Dedifferentiated amniotic fluid mesenchymal stem cell (primary cell): ENCODE measurements around the gene TRAM2.

Source experiments
- DNase-seq: peaks from one replicate; pipeline ENCODE4 v3.0.0-alpha.2; 2016; ENCODE audit errors: extremely low spot score

Gene TRAM2

DNA sequence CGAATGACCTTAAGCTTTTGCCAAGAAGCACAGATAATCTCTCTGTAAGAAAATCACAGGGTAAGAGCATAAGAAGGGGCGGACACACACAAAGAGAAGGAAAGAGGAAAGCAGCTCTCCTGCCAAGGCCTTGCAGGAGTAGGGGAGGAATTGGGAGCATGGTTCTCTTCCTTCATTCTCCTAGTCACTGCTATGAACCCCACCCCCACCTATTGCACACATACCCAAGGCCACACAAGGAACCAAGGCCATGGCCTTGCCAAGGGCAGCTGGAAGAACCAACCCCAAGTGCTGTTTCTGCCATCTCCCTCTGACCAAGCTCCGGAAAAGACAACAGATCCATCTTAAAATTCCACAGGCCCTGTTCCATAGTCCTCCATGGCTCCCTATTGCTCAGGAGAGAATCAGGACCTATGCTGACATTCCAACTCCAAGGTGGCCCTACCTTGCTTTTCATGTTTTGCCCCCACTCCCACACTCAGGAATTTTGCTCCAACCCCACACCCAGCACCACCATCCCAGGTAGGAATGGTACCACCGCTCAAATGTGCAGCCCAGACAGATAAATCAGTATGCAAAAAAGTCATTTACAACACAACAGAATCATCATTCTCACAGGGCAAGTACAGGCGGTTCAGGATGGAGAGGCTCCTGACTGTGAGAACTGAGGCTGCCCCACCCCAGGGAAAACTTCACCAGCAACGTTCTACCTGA, 31.3 kb downstream of the TRAM2 start:
- no peak for DNase-seq

DNA sequence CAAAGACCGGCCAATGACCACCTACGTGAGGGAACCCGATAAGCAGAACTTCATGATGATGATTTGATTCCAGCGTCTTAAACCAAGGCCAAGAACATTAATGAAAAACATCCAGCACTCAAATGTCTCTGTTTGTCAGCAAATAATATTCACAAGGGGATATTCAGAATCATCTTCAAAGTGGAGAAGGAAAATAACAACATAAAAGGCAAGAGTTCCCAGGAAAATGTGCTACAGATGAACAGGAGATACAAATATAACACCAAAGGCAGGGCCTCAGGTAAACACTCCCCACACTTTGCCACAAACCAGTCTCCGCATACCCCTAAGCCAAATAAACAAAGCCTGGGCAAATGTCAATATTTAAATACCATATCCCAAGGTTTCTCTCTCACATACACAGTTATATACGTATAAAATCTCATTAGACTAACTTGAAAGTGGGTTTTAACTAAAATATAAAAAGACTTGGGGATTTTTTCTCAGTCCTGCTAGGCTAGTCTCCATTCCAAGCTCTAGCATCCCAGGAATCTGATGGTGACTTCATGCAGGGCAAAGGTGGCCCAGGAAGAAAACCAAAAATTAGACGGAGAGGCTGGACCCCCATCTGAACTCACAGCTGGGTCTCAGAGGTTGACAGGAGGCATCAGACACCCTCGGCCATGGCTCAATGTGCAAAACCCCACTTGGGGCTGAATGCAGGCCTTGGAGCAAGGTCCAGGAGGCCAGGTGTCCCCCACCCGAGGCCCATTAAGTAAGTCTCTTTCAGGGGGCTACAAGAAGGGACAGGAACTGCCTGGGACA, 32.1 kb downstream of the TRAM2 start:
- no peak for DNase-seq

DNA sequence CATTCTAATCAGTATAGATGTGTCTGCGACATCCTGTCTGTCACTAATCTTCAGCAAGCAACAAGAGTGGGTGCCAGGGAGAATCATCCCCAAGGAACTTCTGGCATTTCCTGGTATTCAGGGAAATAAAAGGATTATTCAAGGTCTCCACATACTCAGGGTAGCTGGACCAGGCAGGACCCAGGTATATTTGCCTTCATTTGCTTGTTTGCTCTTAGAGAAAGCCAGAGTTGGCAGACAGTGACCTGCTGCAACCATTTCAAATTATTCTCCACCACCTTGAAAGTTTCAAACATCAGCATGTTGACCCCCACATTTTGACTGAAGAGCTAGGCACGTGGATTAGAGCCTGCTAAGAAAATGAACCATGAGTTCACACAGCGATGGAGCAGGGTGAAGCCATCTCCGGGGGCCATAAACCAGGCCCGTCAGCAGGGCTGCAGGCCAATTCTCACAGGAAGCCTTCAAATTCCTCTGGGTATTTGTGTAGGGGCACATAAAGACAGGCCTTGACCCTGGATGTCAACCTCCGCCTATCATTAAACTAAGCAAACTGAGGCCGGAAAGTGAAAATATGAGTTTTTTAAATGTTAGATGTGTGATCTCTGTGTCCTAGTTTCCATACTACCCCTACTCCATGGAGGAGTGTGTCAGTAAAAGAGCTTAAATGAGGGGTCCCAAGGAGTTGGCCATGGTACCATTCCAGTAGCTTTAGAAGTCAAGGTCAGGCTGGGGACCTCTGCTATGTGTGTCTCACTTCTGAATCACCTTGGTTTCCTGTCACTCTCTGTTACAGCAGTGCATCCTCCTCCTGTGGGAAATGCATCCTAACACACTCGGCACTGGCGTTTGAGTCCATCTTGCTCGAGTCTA, 32.9 kb downstream of the TRAM2 start:
- no peak for DNase-seq

DNA sequence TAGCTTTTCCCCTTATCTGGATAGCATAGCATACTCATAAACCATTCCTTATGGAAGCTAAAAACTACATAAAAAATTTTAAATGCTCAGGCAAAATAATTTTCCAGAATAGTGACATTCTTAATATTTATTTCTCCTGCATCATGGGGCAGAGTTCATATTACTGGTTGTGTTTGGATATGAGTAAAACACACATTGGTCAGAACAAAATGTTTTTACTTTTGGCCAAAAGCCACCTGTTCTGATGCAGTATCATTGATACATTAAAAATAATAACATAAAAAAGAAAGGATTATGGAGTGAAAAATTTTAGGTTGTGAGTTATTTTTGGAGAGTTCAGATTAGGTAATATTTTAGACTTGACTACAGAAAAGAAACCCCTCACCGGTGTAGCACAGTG, 33.6 kb downstream of the TRAM2 start:
- no peak for DNase-seq

DNA sequence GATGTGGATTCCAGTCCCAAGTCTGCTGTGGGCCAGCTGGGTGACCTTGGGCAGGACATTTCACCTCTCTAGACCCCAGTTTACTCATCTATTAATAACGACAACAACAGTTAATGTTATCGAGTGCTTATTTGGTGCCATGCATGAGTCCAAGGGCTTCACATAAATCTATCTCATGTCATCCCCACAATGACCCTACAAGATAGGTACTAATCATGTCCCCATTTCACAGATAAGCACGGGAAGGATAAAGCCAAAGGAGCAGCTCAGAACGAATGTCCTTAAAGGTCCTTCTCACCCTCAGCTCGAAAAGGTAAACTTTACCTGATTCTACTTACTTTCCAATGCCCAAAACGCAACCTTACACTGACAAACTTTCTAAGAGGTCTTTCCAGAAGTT, 35.7 kb downstream of the TRAM2 start:
- DNase-seq, result no peak

DNA sequence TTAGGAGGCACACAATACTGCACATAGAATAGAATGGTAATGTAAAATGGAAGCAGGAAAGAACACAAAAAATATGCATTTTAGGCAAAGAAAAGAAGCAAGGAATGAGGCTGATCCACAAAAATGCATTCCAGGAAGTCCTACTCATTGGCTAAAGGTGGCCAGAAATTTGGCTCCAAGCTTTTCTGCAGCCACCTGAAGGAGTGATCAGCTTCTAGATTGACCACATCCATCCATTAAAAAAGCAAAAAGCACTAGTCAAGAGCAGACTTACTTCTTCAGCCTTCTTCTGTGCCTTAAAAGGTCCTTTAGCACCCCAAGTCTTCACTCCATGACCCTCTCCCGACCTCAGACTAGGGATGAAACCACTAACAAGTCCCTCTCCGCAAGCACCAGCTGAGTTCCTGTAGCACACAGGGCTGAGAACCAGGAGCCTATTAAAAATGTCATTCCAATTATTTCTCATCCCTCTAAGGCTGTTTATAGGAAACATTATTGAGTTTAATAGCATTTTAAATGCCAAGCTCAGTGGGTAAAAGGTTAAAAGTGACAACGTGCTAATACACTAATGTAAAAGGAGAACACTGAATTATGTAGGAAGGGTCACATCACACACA, 36.5 kb downstream of the TRAM2 start:
- DNase-seq, result no peak

DNA sequence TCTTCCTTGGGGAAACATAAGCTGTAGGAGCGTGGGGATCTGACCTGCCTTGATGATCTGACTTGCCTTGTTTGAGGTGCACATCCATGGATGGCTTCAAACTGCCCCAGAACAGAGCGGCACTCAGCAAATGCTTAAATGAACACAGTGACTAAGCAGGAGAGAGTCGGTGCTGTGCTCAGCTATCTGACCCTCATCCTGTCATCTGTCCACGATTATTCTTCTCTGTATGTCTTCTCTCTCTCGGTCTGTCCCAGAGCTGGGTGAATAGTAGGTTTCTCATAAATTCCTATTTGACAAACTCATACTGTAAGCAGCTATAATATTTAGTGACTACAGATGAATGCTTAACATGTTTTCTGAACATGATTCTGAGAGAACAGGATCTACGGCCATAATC, 37.3 kb downstream of the TRAM2 start:
- DNase-seq, result peak; percentile 47

DNA sequence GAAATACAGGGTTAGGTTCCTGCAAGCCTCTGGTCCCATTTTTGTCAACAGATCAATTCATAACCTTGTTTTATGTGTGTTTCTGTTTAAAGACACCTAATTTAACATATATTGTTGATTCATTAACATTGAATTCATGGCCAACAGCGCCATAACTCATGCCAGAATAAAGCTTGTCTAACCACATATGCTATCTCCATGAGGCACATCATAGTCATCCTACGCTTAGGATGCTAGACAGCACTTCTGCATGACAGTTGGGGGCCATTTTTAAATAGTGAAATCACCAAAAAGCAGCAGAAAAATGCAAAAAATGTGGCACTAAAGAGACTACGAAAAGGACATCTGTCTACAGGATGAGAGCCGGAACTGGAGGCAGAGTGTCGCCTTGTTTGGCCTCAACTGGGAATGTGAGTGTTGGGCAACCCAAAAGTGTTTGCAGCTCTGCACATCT, 37.9 kb downstream of the TRAM2 start:
- no peak for DNase-seq

DNA sequence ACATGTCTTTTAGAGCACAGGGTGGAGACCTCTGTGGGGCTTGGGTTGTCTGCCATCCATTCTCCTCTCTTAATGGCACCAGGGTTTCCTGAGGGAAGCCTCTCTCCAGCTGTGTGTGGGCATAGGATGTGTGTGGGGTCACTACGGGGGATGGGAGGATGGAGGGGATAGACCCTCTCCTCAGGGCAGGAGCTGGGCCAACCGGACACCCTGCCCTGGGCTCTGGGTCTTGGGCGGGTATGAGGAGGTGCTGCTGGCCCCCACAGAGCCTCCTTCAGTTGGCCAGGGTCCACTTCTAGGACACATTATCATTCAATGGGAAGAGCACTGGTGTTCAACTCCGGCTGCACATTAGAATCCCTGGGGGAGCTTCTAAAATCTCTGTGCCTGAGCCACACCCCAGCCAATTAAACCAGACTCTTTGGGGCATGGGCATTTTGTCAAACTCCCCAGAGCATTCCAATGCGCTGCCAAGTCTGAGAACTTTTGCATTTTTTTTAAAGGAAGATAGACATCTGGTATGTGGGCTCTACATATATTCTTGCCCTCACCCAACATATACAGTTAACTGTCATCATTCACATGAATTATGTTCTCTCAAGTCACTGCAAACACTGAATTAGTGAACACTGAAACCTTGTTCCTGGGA, 38.5 kb downstream of the TRAM2 start:
- DNase-seq, result peak; percentile 54

DNA sequence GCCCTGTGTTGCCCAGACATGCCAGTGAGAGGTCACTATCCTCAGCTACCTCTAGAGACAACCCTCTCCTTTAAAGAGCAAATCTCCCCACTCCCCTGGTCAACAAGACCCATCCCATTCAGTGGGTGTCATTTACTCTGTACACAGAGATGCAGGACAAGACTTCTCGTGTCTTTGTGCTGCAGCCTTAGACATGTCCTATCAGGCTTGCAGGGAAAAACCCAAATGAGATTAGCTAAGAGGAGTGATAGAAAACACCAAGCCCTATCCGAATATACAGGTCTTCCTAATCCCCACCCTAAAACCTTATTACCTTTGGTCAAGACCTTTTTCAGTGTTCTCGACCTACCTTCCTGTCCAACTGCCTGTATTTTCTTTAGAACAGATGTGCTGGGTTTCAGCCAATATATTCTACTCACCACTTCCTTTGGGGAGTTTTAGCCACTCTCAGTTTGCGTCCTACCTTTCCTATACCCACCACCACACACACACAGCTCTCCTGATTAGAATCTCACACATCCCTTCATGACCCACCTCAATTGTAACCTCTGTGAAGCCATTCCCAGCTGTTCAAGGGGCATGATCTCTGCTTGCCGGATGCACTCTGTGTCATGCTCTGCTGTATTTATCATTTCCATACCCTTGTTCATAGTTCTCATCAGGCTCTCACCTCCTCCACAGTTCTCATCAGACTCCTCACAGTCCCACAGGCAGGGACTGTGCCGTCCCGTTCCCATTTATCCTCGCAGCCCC, 39.7 kb downstream of the TRAM2 start:
- no peak for DNase-seq

DNA sequence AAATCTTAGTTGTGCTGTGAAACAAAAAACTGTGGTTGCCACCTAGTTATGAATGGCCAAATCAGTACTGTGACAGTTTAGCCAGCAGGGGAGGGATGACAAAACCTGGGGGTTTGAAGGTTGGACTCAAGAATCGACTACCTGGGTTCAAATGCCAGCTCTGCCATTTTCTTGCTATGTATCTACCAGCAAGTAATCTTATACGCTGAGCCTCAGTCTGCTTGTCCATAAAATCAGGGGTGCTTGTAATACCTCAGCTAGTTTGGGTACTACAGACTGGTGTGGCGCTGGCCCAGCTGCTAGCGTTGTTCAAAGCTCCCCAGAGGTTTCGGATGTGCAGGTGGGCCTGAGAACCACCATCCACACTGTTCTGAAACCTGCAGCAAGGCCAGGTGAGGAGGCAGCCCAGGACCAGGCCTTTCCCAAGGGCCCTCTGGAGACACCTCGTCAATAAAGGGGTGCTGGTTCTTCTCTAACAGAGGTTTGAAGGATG, 40.4 kb downstream of the TRAM2 start:
- no peak for DNase-seq

DNA sequence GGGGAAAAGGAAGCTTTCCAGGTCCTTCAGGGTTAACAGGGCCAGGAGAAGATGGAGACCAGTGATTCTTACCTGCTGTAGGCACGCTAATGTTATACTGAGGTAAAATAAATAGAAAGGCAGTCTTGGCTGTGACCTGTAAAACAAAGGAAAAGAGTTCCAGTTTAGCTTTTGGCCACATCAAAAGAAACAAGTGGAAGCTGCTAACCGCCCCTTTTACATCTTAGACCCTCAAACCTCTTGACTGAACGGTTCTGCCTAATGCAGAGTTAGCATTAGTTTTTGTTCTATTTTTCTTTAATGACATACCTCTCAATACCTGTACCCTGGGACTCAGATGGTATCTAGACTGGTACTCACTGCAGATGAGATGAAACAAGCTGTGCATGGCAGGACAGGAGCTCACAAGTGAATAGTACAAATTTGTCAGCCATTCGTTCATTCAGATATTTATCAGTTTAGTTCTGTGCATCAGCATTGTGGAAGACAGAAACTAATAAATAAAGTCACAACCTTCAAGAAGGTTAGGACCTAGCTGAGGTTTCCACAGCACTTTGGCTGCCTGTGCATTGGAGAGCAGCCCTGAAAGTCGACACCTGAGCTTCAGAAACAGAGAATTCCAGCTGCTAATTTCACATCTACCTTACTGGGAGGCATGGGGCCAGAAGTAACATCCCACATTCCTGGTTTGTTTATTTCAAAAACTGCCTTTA, 41.0 kb downstream of the TRAM2 start:
- DNase-seq, result no peak

DNA sequence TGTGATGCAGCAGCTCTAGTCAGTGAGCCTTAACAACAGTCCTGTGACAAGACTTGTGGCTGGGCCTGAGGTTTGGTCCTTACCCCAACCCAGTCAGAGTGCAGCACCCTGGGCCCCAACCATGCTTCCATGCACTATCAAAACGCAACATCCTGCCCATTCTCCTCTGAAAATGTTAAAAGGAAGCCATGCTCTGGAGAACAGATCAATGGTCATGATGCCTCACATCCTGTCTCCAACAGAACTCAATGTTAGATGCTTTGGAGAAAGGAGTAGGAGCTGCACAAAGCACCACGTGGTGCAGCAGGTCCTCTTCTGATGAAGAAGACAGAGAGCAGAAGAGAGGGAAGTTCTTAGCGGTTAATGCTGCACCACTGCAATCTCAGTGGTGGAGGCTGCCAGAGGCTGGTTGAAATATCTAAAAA, 41.9 kb downstream of the TRAM2 start:
- no peak for DNase-seq

DNA sequence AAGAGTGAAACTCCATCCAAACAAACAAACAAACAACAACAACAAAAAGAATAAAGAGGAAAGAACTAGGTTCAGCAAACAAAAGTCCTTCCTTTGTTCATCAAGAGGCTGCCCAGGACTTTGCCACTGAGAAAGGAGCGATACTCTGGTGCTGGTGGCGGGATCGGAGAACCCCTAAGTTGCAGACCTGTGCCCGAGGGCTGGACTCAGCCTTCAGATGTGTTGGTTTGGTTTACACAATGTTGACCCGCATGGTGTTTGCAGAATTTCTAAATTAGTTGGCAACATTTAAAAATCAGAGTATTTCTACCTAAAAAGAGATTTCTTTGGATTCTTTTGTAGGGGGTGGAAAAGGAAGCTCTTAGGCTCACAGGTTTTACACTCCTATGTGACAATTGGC, 42.5 kb downstream of the TRAM2 start:
- DNase-seq, result no peak

DNA sequence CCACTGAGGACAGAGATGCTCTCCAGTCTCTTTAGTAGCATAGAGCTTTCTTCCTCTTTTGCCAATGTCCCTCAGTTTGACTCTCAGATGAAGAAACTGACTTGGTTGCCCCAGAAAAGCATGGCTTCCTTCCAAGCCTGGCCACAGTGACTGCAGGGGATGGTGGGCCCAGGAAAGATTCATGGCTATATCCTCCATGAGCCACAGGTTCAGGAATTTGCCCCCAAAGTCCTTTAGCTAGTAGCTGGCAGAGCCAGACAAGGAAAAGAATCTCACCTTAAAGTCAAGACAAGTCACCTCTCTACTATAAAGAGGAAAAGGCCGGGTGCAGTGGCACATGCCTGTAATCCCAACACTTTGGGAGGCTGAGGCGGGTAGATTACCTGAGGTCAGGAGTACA, 43.4 kb downstream of the TRAM2 start:
- DNase-seq, result no peak

DNA sequence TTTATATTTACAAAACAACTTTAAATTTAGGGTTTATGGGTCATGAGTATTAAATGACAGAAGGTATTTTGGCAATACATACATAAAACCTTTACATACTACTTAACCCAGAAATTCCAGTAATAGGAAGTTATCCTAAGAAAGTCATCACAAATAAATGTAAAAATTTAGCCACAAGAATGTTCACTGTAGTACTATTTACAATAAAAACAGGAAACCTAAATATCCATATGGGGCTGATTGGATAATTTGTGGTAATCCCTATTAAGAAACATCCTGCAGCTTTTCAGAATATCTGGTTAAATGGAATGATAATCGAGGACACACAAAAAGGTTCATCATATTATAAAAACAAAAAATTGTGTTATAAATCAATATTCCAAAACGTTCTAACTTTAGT, 44.4 kb downstream of the TRAM2 start:
- no peak for DNase-seq

DNA sequence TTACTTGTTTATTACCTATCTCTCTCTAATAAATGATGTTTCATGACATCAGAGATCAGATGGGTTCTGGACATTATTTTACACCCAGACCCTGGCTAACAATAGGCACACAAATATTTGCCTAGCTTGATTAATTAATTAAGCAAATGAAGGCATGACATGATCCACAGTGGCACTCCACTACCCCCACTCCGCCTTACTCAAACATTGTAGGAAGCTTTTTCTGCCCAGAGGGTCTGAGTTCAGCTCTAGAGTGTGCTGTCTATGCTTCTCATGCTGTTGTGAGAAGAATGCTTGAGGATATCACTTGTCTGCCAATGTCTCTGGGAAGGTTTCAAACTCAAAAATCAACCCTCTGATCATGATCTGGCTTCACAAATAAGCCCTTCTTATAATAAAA, 45.0 kb downstream of the TRAM2 start:
- DNase-seq, result no peak

DNA sequence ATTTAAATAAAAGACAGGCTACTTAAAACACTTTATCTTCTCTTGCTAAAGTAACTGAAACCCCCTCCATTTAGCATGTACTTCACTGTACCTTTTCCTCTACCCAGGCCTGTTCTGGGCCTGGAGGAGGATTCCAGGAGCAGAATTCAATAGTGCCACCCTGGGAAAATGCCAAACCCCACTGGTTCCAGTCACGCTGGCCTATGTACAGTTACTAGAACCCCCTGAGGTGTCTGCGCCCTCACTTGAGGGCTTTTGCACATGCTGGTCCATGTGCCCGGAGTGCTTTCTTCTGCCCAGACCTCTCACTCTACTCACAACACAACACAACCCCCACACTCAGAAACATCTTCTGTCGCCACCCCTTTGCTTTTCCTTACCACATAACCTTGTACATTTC, 45.5 kb downstream of the TRAM2 start:
- DNase-seq, result no peak

DNA sequence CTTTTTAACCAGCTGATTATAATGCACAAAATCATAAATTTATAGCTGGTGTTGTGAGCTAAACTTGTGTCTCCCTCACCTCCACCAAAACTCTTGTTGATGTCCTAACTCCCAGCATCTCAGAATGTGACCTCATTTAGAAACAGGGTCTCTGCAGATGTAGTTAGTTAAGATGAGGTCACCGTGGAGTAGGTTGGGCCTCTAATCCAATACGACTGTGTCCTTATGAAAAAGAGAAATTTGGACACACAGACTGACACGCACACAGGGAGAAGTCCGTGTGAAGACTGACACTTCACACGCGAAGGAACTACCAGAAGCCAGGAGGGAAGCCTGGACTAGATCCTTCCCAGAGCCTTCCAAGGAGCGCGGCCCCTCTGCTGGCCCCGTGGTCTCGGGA, 46.5 kb downstream of the TRAM2 start:
- no peak for DNase-seq

DNA sequence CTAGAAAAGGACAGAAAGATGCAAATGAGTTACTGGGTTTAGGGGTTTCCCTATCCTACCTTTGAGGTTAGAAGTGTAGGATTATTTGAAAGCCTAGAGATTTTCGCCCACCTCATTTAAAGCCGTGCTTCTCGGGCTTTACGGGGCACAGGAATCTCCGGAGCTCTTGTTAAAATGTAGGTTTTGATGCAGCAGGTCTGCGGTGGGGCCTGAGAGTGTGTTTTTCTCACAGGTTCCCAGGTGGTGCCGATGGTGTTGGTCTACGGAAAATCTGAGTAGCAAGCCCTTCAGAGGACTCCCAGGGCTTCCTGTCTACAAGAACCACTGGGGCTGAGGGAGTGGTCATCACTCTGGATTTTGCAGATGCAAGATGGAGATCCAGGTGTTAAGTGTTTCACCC, 47.5 kb downstream of the TRAM2 start:
- no peak for DNase-seq
